ENCODE results near the gene AK4. TPM values are rescaled to one million over a fixed set of nuclear protein-coding genes. Genes with fewer than 3 reads are reported as not detected.

AK4 gene
- total RNA-seq, 1 experiment from 2014 or later, result 180 TPM

DNA sequence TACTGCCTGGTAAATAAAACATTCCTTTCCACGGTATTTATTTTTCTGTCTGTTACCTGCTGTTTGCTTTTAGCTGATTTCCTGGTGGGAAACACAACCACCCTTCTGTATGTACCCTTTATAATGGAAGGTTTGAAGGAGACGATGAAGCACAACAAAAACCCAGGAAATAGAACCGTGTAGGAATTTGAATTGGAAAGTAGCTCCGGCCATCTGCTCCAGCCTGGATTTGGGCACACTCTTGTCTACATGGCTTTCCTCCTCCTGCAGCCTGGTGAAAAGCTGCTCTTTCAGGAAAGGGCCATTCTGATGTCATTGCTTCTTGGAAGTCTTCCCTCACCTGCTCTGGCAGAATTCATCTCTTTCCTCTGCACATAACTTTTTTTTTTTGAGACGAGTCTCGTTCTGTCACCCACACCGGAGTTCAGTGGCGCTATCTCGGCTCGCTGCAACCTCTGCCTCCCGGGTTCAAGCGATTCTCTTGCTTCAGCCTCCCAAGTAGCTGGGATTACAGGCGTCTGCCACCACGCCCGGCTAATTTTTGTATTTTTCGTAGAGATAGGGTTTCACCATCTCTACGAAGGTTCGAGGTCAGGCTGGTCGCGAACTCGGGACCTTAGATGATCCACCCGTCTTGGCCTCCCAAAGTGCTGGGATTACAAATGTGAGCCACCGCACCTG lies 2.7 kb downstream of the AK4 start (continued):
- TF ChIP-seq ERG (CRISPR knock-in tag; IDR thresholded peaks at IDR 0.05) (no peak), TEAD4 (CRISPR knock-in tag; IDR thresholded peaks at IDR 0.05) (no peak)
- TF ChIP-seq, protein P1, sequence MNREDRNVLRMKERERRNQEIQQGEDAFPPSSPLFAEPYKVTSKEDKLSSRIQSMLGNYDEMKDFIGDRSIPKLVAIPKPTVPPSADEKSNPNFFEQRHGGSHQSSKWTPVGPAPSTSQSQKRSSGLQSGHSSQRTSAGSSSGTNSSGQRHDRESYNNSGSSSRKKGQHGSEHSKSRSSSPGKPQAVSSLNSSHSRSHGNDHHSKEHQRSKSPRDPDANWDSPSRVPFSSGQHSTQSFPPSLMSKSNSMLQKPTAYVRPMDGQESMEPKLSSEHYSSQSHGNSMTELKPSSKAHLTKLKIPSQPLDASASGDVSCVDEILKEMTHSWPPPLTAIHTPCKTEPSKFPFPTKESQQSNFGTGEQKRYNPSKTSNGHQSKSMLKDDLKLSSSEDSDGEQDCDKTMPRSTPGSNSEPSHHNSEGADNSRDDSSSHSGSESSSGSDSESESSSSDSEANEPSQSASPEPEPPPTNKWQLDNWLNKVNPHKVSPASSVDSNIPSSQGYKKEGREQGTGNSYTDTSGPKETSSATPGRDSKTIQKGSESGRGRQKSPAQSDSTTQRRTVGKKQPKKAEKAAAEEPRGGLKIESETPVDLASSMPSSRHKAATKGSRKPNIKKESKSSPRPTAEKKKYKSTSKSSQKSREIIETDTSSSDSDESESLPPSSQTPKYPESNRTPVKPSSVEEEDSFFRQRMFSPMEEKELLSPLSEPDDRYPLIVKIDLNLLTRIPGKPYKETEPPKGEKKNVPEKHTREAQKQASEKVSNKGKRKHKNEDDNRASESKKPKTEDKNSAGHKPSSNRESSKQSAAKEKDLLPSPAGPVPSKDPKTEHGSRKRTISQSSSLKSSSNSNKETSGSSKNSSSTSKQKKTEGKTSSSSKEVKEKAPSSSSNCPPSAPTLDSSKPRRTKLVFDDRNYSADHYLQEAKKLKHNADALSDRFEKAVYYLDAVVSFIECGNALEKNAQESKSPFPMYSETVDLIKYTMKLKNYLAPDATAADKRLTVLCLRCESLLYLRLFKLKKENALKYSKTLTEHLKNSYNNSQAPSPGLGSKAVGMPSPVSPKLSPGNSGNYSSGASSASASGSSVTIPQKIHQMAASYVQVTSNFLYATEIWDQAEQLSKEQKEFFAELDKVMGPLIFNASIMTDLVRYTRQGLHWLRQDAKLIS (CRISPR knock-in tag; IDR thresholded peaks at IDR 0.05; ENCODE audit: borderline replicate concordance), result 0 out of 2 replicates have a peak, but pooled peaks have one; percentile 45

DNA sequence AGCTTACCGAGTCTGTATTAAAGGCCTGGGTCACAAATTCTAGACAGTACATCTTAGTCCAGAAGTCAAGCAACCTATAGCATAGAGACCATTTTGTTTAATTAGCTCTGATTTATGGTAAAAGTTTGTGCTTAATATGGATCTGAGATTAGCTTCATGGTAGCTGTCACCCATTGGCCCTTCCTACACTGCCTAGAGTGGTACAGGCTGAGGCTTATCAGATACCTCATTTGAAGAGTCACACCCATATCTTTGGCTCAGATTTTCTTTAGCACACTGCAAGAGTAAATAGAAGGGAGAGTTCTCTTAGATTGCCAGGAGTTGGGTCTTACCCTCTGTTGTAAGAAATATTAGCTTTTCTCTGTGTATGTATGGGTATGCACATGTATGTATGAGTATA lies 3.6 kb downstream of the AK4 start:
- Mint-ChIP-seq H3K27me3 (ENCODE audit: low read depth) (no peaks in the 10 kb centered on the region), H3K9me3 (no peaks in the 10 kb centered on the region), H3K36me3 (peaks cover 10% of the 10 kb centered on the region), H3K4me1 (peaks cover 58% of the 10 kb centered on the region), H3K4me3 (peak overlapping the region; percentile 88), H3K27ac (peak overlapping the region; percentile 94)
- ChIA-PET CTCF (interaction anchor here (0.6 to 1.2 kb wide), 2 partner anchors 57 to 95 kb away, joined by 3 to 6 read pairs; no protein-coding TSS in a partner anchor), POLR2A (no interaction called here)
- DNase-seq (ENCODE audit: low spot score) (no peak), ATAC-seq (no peak)
- TF ChIP-seq TEAD1 (CRISPR knock-in tag; IDR thresholded peaks at IDR 0.05) (no peak), MXD4 (CRISPR knock-in tag; IDR thresholded peaks at IDR 0.05; ENCODE audit: borderline replicate concordance) (no peak), IRF2 (CRISPR knock-in tag; IDR thresholded peaks at IDR 0.05; ENCODE audit: borderline replicate concordance, low read depth) (no peak), ZNF423 (CRISPR knock-in tag; IDR thresholded peaks at IDR 0.05) (no peak), SP1 (CRISPR knock-in tag; conservative IDR thresholded peaks at IDR 0.05) (no peak), NFYB (CRISPR knock-in tag; conservative IDR thresholded peaks at IDR 0.05; ENCODE audit: low read depth) (no peak), CREB1 (CRISPR knock-in tag; IDR thresholded peaks at IDR 0.05) (no peak), GTF2I (CRISPR knock-in tag; conservative IDR thresholded peaks at IDR 0.05) (no peak), SMAD3 (CRISPR knock-in tag; IDR thresholded peaks at IDR 0.05; ENCODE audit: borderline replicate concordance) (no peak)
- TF ChIP-seq, protein P2, sequence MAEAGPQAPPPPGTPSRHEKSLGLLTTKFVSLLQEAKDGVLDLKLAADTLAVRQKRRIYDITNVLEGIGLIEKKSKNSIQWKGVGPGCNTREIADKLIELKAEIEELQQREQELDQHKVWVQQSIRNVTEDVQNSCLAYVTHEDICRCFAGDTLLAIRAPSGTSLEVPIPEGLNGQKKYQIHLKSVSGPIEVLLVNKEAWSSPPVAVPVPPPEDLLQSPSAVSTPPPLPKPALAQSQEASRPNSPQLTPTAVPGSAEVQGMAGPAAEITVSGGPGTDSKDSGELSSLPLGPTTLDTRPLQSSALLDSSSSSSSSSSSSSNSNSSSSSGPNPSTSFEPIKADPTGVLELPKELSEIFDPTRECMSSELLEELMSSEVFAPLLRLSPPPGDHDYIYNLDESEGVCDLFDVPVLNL (CRISPR knock-in tag; IDR thresholded peaks at IDR 0.05; ENCODE audit: borderline replicate concordance, low read depth), result no peak
- TF ChIP-seq, protein P3, sequence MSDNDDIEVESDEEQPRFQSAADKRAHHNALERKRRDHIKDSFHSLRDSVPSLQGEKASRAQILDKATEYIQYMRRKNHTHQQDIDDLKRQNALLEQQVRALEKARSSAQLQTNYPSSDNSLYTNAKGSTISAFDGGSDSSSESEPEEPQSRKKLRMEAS (CRISPR knock-in tag; IDR thresholded peaks at IDR 0.05), result no peak

DNA sequence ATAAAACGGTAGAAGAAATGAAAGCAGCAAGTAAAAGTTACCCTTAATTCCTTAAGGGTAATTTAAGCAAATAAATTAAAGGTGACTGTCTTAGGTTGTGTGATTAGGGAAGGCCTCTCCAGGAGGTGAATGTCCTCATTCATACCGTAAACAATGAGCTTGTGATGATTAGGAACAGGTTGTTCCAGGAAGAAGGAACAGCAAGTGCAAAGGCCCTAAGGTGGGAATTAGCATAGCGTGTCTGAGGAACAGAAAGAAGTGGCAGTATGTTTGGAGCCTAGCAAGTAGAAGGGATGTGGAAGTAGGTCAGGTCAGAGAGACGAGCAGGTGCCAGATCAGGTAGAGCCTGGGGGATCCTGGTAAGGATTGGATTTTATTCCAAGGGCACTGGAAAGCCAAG lies 5.6 kb downstream of the AK4 start:
- Mint-ChIP-seq H3K4me3 (no peak overlapping the region), H3K4me1 (peaks cover 70% of the 10 kb centered on the region), H3K9me3 (no peaks in the 10 kb centered on the region), H3K27me3 (ENCODE audit: low read depth) (no peaks in the 10 kb centered on the region), H3K36me3 (peaks cover 14% of the 10 kb centered on the region), H3K27ac (peak overlapping the region; percentile 76)
- ChIA-PET POLR2A (no interaction called here), CTCF (interaction anchor here (1.2 kb wide), 1 partner anchor 17 kb away, joined by 4 read pairs; no protein-coding TSS in a partner anchor)
- 0 out of 2 replicates have a peak, but pooled peaks have one; percentile 29 for TF ChIP-seq ETV6 (CRISPR knock-in tag; IDR thresholded peaks at IDR 0.05)
- TF ChIP-seq ZNF232 (CRISPR knock-in tag; IDR thresholded peaks at IDR 0.05), result no peak
- TF ChIP-seq ZNF121 (CRISPR knock-in tag; IDR thresholded peaks at IDR 0.05), result peak; percentile 29; the same call in 1 of the 2 replicates
- TF ChIP-seq, protein P4, sequence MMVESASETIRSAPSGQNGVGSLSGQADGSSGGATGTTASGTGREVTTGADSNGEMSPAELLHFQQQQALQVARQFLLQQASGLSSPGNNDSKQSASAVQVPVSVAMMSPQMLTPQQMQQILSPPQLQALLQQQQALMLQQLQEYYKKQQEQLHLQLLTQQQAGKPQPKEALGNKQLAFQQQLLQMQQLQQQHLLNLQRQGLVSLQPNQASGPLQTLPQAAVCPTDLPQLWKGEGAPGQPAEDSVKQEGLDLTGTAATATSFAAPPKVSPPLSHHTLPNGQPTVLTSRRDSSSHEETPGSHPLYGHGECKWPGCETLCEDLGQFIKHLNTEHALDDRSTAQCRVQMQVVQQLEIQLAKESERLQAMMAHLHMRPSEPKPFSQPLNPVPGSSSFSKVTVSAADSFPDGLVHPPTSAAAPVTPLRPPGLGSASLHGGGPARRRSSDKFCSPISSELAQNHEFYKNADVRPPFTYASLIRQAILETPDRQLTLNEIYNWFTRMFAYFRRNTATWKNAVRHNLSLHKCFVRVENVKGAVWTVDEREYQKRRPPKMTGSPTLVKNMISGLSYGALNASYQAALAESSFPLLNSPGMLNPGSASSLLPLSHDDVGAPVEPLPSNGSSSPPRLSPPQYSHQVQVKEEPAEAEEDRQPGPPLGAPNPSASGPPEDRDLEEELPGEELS (CRISPR knock-in tag; IDR thresholded peaks at IDR 0.05), result 0 out of 2 replicates have a peak, but pooled peaks have one; percentile 11
- 0 out of 2 replicates have a peak, but pooled peaks have one; percentile 34 for TF ChIP-seq FOXK1 (CRISPR knock-in tag; IDR thresholded peaks at IDR 0.05)
- no peak for ATAC-seq
- DNase-seq (ENCODE audit: low spot score), result no peak
